GM12892 (cell line): ENCODE data around the gene ANO9.
"Not testable (repeated sequence)": the region's sequence is repeated elsewhere in the genome, so short reads cannot be mapped to it uniquely, and the experiment has no call there.

Source experiments
- DNase-seq: peaks from one replicate; pipeline ENCODE4 v3.0.0; 2011; ENCODE audit not compliant: insufficient read length
- FAIRE-seq: peaks from 2 replicates; lab custom pipeline; 2011; peaks lifted over from hg19 to GRCh38; lab: Jason Lieb, UNC
- POLR2A ChIP-seq: IDR thresholded peaks from 2 replicates; pipeline ENCODE4 v1.6.1; 2011; ENCODE audit warnings: low read depth, low read length, control low read depth
- POLR2AphosphoS5 ChIP-seq: IDR thresholded peaks from 2 replicates; pipeline ENCODE4 v1.6.1; 2011; ENCODE audit warnings: low read depth, low read length, control low read depth
- TAF1 ChIP-seq: IDR thresholded peaks from 2 replicates; pipeline ENCODE4 v1.6.1; 2011; ENCODE audit warnings: low read depth, mild to moderate bottlenecking, control low read depth, low read length, borderline replicate concordance

The ANO9 gene

GRCh38 chr11:479311-479710 lies 37.5 kb upstream of the ANO9 start:
- no peak for FAIRE-seq
- no peak for DNase-seq
- TF ChIP-seq TAF1 = no peak
- TF ChIP-seq POLR2A = no peak
- TF ChIP-seq POLR2AphosphoS5 = no peak

GRCh38 chr11:477052-477715 lies 35.4 kb upstream of the ANO9 start:
- no peak for FAIRE-seq
- no peak for TF ChIP-seq POLR2AphosphoS5
- TF ChIP-seq POLR2A = no peak
- no peak for TF ChIP-seq TAF1
- no peak for DNase-seq

- FAIRE-seq (no peak), DNase-seq (no peak)
- no peak for TF ChIP-seq TAF1
These were observed 34.6 kb upstream of the ANO9 start for GRCh38 chr11:476416-476815.

GRCh38 chr11:475941-476340 lies 34.1 kb upstream of the ANO9 start:
- FAIRE-seq (no peak), DNase-seq (no peak)
- no peak for TF ChIP-seq TAF1
- TF ChIP-seq POLR2AphosphoS5 = no peak
- no peak for TF ChIP-seq POLR2A

GRCh38 chr11:474914-475506 lies 33.2 kb upstream of the ANO9 start:
- no peak for TF ChIP-seq POLR2AphosphoS5
- no peak for TF ChIP-seq POLR2A
- TF ChIP-seq TAF1 = no peak
- FAIRE-seq (no peak), DNase-seq (no peak)

- TF ChIP-seq POLR2AphosphoS5 (no peak), TAF1 (no peak), POLR2A (no peak)
- DNase-seq = no peak
- FAIRE-seq = no peak
These were observed 32.4 kb upstream of the ANO9 start for GRCh38 chr11:473962-474785.

- DNase-seq = no peak
These were observed 31.6 kb upstream of the ANO9 start for GRCh38 chr11:473415-473814.

GRCh38 chr11:472816-473215 lies 31.0 kb upstream of the ANO9 start:
- DNase-seq (no peak), FAIRE-seq (no peak)
- no peak for TF ChIP-seq POLR2A
- no peak for TF ChIP-seq POLR2AphosphoS5
- no peak for TF ChIP-seq TAF1

More at GRCh38 chr11:473415-473814, 31.6 kb upstream of the ANO9 start:
- TF ChIP-seq TAF1 = no peak
- FAIRE-seq = no peak

- FAIRE-seq (no peak), DNase-seq (no peak)
- no peak for TF ChIP-seq TAF1
- TF ChIP-seq POLR2AphosphoS5 = no peak
- no peak for TF ChIP-seq POLR2A
These were observed 30.5 kb upstream of the ANO9 start for GRCh38 chr11:472272-472671.

- no peak for TF ChIP-seq POLR2AphosphoS5
- TF ChIP-seq POLR2A = no peak
- no peak for TF ChIP-seq TAF1
- no peak for DNase-seq
- FAIRE-seq = no peak
These were observed 29.8 kb upstream of the ANO9 start for GRCh38 chr11:471468-472145.

GRCh38 chr11:469684-470560 lies 28.1 kb upstream of the ANO9 start:
- no peak for TF ChIP-seq POLR2A
- no peak for TF ChIP-seq POLR2AphosphoS5
- no peak for TF ChIP-seq TAF1
- no peak for FAIRE-seq
- DNase-seq = no peak

GRCh38 chr11:469026-469683 lies 27.3 kb upstream of the ANO9 start:
- FAIRE-seq, DNase-seq: not testable (repeated sequence)
